ENCODE data around the gene TCEA3. TPM values are rescaled to one million over a fixed set of nuclear protein-coding genes. Genes with fewer than 3 reads are reported as not detected.

Gene TCEA3
- polyA plus RNA-seq, 3 donors = 0.26 to 0.52 TPM; not detected in 1

GRCh38 chr1:23466423-23466989 is 42.0 kb upstream of the TCEA3 start:
- H3K9me3 ChIP-seq (replicated peaks in 1 of 2; ENCODE audit: control insufficient read depth in 1 of 2, insufficient read depth in 1 of 2, low read length in 2 of 2) = no peaks in the 10 kb centered on the region
- no peaks in the 10 kb centered on the region for H3K36me3 Mint-ChIP-seq
- H3K4me1 ChIP-seq (ENCODE audit: control insufficient read depth in 1 of 2, insufficient read depth in 2 of 2, low read length in 2 of 2) = no peaks in the 10 kb centered on the region
- H4K20me1 ChIP-seq (ENCODE audit: insufficient read depth, low read length) = no peaks in the 10 kb centered on the region
- H3K36me3 ChIP-seq (replicated peaks in 1 of 2; ENCODE audit: control insufficient read depth in 1 of 2, insufficient read depth in 2 of 2, low read length in 2 of 2) = no peaks in the 10 kb centered on the region
- peaks cover 0 to 3% of the 10 kb centered on the region in 2 donors for H3K27me3 ChIP-seq (ENCODE audit: control insufficient read depth in 2 of 2, insufficient read depth in 2 of 2, low read length in 2 of 2)
- no peak overlapping the region for H3K9ac ChIP-seq (ENCODE audit: insufficient read depth, low read length, poor library complexity, severe bottlenecking)
- no peaks in the 10 kb centered on the region for H3K4me1 Mint-ChIP-seq
- H3K79me2 ChIP-seq (ENCODE audit: insufficient read depth, low read length) = no peaks in the 10 kb centered on the region
- intact Hi-C loops (cut with micrococcal nuclease) = no loop called here
- no peak overlapping the region for H3K4me3 ChIP-seq (replicated peaks in 1 of 3; ENCODE audit: low read depth in 2 of 3, low read length in 3 of 3)
- no peak for TF ChIP-seq CTCF (IDR thresholded peaks at IDR 0.05)
- peaks cover 0 to 1% (median 0%) of the 10 kb centered on the region in 7 donors for H3K9me3 Mint-ChIP-seq
- 93% methylated on average over 3 of the region's 3 CpGs for WGBS (ENCODE audit: insufficient coverage)
- H3K27ac ChIP-seq (ENCODE audit: low read depth in 1 of 2, low read length in 2 of 2) = no peak overlapping the region
- H2AFZ ChIP-seq (ENCODE audit: insufficient read depth, low read depth, low read length, poor library complexity, severe bottlenecking) = no peak overlapping the region
- no peak overlapping the region for H3K4me2 ChIP-seq (replicated peaks; ENCODE audit: extremely low read depth, low read length, poor library complexity, severe bottlenecking)
- H3K27me3 Mint-ChIP-seq (ENCODE audit: low read depth in 3 of 3) = peaks cover 6 to 9% (median 8%) of the 10 kb centered on the region in 3 donors
- H3K4me3 Mint-ChIP-seq = no peak overlapping the region
- DNase-seq = no peak
- H3K27ac Mint-ChIP-seq = no peak overlapping the region

- Histone ChIP-seq H3K79me2 (ENCODE audit: insufficient read depth, low read length) (no peaks in the 10 kb centered on the region), H3K27ac (ENCODE audit: low read depth in 1 of 2, low read length in 2 of 2) (no peak overlapping the region), H4K20me1 (ENCODE audit: insufficient read depth, low read length) (no peaks in the 10 kb centered on the region), H2AFZ (ENCODE audit: insufficient read depth, low read depth, low read length, poor library complexity, severe bottlenecking) (no peak overlapping the region), H3K4me1 (ENCODE audit: control insufficient read depth in 1 of 2, insufficient read depth in 2 of 2, low read length in 2 of 2) (no peaks in the 10 kb centered on the region), H3K4me2 (replicated peaks; ENCODE audit: extremely low read depth, low read length, poor library complexity, severe bottlenecking) (no peak overlapping the region), H3K36me3 (replicated peaks in 1 of 2; ENCODE audit: control insufficient read depth in 1 of 2, insufficient read depth in 2 of 2, low read length in 2 of 2) (no peaks in the 10 kb centered on the region), H3K27me3 (ENCODE audit: control insufficient read depth in 2 of 2, insufficient read depth in 2 of 2, low read length in 2 of 2) (peaks cover 0 to 6% of the 10 kb centered on the region in 2 donors), H3K9me3 (replicated peaks in 1 of 2; ENCODE audit: control insufficient read depth in 1 of 2, insufficient read depth in 1 of 2, low read length in 2 of 2) (no peaks in the 10 kb centered on the region), H3K9ac (ENCODE audit: insufficient read depth, low read length, poor library complexity, severe bottlenecking) (no peak overlapping the region), H3K4me3 (replicated peaks in 1 of 3; ENCODE audit: low read depth in 2 of 3, low read length in 3 of 3) (no peak overlapping the region)
- Mint-ChIP-seq H3K4me1 (no peaks in the 10 kb centered on the region), H3K4me3 (no peak overlapping the region), H3K9me3 (no peaks in the 10 kb centered on the region), H3K36me3 (no peaks in the 10 kb centered on the region), H3K27me3 (ENCODE audit: low read depth in 3 of 3) (peaks cover 7 to 16% (median 13%) of the 10 kb centered on the region in 3 donors), H3K27ac (no peak overlapping the region)
- no peak for TF ChIP-seq CTCF (IDR thresholded peaks at IDR 0.05)
- WGBS (ENCODE audit: insufficient coverage) = 90% methylated on average over 2 of the region's 3 CpGs
- intact Hi-C loops (cut with micrococcal nuclease) = no loop called here
- DNase-seq = no peak
Measured at GRCh38 chr1:23463286-23463685, 38.7 kb upstream of the TCEA3 start.

Measured in CD14-positive monocyte (primary cell).